Neural progenitor cell (in vitro differentiated cells): ENCODE results near the gene CDC25B.

Experiments used
- EZH2 ChIP-seq: fragments of 200-600 bp; sonication (generic); IDR thresholded peaks from 2 replicates; pipeline ENCODE4 v1.6.1; 2017; ENCODE audit warnings: antibody characterized with exemption, mild to moderate bottlenecking, moderate library complexity
- EZH2phosphoT487 ChIP-seq: fragments of 200-600 bp; sonication (generic); IDR thresholded peaks from 2 replicates; pipeline ENCODE4 v1.6.1; 2017; ENCODE audit warnings: antibody characterized with exemption
- TF ChIP-seq, protein P1 (sequence below): fragments of 200-600 bp; sonication (generic); IDR thresholded peaks from 2 replicates; pipeline ENCODE4 v1.5.1; 2017; ENCODE audit warnings: antibody characterized with exemption, mild to moderate bottlenecking

DNA sequence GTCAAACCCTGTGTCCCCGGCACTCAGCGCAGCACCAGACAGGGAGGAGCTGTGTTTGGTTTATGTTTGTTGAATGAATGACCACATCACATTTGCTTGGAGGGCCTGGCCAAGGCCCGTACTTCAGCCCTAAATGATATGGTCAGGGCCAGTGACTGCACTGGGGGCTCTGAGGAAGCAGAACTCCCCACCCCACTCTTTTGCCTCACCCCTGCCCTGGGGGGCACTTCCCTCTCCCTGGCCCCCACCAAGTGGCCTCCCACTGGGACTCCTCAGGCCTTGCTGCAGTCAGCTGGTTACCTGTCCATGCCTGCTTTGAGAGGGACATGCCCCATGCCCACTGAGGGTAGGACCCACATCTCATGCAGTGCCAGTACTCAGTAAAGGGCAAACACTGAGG, 31.5 kb upstream of the CDC25B start:
- TF ChIP-seq, protein P1, sequence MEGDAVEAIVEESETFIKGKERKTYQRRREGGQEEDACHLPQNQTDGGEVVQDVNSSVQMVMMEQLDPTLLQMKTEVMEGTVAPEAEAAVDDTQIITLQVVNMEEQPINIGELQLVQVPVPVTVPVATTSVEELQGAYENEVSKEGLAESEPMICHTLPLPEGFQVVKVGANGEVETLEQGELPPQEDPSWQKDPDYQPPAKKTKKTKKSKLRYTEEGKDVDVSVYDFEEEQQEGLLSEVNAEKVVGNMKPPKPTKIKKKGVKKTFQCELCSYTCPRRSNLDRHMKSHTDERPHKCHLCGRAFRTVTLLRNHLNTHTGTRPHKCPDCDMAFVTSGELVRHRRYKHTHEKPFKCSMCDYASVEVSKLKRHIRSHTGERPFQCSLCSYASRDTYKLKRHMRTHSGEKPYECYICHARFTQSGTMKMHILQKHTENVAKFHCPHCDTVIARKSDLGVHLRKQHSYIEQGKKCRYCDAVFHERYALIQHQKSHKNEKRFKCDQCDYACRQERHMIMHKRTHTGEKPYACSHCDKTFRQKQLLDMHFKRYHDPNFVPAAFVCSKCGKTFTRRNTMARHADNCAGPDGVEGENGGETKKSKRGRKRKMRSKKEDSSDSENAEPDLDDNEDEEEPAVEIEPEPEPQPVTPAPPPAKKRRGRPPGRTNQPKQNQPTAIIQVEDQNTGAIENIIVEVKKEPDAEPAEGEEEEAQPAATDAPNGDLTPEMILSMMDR = no peak
- TF ChIP-seq EZH2 (no peak), EZH2phosphoT487 (no peak)
